Tibial nerve (tissue), 4 donors: ENCODE data around the gene EXOC4. TPM values are rescaled to one million over a fixed set of nuclear protein-coding genes. Genes with fewer than 3 reads are reported as not detected.

Experiments used
- DNase-seq, 2 donors: peaks; one replicate each; pipeline ENCODE4 v3.0.0-alpha.2; 2019; ENCODE audit warnings: low spot score in 2 of 2
- H3K27ac ChIP-seq, 4 donors: fragments of 200-600 bp; sonication (generic) in 3 of 4; one replicate each; pipeline ENCODE4 v1.5.1; 2017 to 2019; ENCODE audit warnings: mild to moderate bottlenecking in 1 of 4
- H3K27me3 ChIP-seq, 2 donors: fragments of 200-600 bp; sonication (generic) in 1 of 2; one replicate each; pipeline versions ENCODE4 v1.5.1 to v1.6.0; 2017 to 2019
- H3K36me3 ChIP-seq, 3 donors: fragments of 200-600 bp; sonication (generic); one replicate each; pipeline ENCODE4 v1.5.1; 2018 to 2019
- H3K4me1 ChIP-seq, 4 donors: fragments of 200-600 bp; sonication (generic) in 3 of 4; one replicate each; pipeline ENCODE4 v1.5.1; 2017 to 2019
- H3K4me3 ChIP-seq, 4 donors: fragments of 200-600 bp; sonication (generic) in 3 of 4; one replicate each; pipeline ENCODE4 v1.5.1; 2017 to 2019; ENCODE audit warnings: mild to moderate bottlenecking in 1 of 4, moderate library complexity in 1 of 4
- H3K9me3 ChIP-seq, 4 donors: fragments of 200-600 bp; sonication (generic) in 3 of 4; one replicate each; pipeline ENCODE4 v1.5.1; 2017 to 2019
- EP300 ChIP-seq, 2 donors: sonication (generic); formaldehyde crosslinking; IDR thresholded peaks; one replicate each; pipeline ENCODE4 v1.6.1; 2017; ENCODE audit warnings: antibody characterized with exemption in 2 of 2, mild to moderate bottlenecking in 1 of 2
- POLR2A ChIP-seq, 2 donors: fragments of 450-650 bp; IDR thresholded peaks; one replicate each; pipeline ENCODE4 v1.6.1; 2017; ENCODE audit warnings: antibody characterized with exemption in 2 of 2, mild to moderate bottlenecking in 2 of 2, moderate library complexity in 2 of 2
- WGBS, 2 donors: methylation state at CpG; one replicate each; pipeline ENCODE4 v1.1.5; 2018; 5-methylcytosine and 5-hydroxymethylcytosine counted together
- total RNA-seq, 4 donors: library from RNA; depleted of rRNA; stranded (reverse); fragments of >200 nt; gene quantifications; one replicate each; pipeline ENCODE4 v1.1.0, GENCODE V29; 2016
- TF ChIP-seq, protein P1 (sequence below), 5 experiments: fragments of 200-600 bp in 3 of 5; fragments of 450-650 bp in 2 of 5; sonication (generic) in 3 of 5; IDR thresholded peaks; one replicate each; pipeline ENCODE4 v1.5.1; 2016 to 2019; ENCODE audit warnings: antibody characterized with exemption in 5 of 5, mild to moderate bottlenecking in 3 of 5, moderate library complexity in 2 of 5

EXOC4 gene
- total RNA-seq, 4 donors from 2014 or later: 70.0 to 104 (median 85.8) TPM

DNA sequence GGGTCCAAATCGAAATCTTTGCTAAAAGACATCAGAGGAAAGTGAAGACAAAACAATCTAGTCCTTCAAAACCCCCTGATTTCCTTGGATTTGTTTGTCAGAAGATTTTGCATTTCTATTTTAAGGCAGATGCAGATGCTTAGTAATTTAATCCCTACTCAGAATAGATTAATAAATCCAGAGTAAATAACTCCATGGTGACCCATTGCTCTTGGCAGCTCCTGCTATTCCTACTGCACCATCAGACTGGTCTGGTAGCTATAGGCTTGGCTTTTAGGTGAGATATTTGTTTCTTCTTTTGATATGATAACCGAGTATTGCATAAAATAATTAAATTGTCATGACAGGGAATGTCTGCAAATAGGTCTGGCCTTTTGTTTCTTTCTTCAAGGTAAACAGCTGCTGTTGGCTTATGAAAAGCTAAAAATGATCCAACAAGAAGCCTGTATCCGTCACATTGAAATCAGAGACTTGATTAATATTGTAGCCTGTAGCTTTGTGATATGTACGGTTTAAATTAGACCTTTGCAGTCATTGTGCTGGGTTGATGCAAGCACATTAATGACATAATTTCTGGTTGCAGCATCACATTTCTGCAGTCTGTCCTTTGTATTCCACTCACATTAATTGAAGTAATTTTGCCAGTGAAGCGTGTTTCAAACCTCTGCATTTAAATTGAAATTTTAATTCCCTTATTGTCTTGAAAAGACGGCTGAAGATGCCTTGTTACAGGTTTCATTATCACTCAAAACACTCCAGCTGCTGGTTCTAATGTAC is 40.7 kb downstream of the EXOC4 start:
- 84 to 86% methylated on average over 6 of the region's 6 CpGs for WGBS, 2 donors
- Histone ChIP-seq H3K36me3 (peaks cover 0 to 37% (median 0%) of the 10 kb centered on the region in 3 donors), H3K4me3 (no peak overlapping the region), H3K9me3 (no peaks in the 10 kb centered on the region), H3K27me3 (no peaks in the 10 kb centered on the region), H3K4me1 (no peaks in the 10 kb centered on the region), H3K27ac (no peak overlapping the region)
- DNase-seq: no peak
- TF ChIP-seq POLR2A (IDR thresholded peaks at IDR 0.05) (no peak), EP300 (IDR thresholded peaks at IDR 0.05) (no peak)
- TF ChIP-seq, protein P1, sequence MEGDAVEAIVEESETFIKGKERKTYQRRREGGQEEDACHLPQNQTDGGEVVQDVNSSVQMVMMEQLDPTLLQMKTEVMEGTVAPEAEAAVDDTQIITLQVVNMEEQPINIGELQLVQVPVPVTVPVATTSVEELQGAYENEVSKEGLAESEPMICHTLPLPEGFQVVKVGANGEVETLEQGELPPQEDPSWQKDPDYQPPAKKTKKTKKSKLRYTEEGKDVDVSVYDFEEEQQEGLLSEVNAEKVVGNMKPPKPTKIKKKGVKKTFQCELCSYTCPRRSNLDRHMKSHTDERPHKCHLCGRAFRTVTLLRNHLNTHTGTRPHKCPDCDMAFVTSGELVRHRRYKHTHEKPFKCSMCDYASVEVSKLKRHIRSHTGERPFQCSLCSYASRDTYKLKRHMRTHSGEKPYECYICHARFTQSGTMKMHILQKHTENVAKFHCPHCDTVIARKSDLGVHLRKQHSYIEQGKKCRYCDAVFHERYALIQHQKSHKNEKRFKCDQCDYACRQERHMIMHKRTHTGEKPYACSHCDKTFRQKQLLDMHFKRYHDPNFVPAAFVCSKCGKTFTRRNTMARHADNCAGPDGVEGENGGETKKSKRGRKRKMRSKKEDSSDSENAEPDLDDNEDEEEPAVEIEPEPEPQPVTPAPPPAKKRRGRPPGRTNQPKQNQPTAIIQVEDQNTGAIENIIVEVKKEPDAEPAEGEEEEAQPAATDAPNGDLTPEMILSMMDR (IDR thresholded peaks at IDR 0.05): no peak

DNA sequence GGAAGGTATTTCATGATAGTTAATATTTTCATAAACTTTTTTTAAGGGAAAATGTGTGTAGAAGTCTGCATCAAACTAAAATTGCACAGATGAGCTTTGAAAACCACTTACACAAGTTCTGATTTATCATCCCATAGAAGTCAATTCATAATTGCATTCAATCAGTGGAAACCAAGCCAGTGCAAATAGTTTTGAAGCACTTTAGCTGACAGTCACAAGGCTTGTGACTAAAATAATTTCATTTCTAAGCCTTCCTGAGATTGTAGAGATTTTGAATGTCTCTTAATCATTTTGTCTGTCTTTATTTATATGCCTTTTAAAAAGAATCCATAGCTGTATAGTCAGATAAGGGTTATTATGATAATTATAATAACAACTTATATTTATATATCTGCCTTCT is 41.4 kb downstream of the EXOC4 start:
- Histone ChIP-seq H3K4me1 (no peaks in the 10 kb centered on the region), H3K9me3 (no peaks in the 10 kb centered on the region), H3K4me3 (no peak overlapping the region), H3K36me3 (peaks cover 0 to 30% (median 0%) of the 10 kb centered on the region in 3 donors), H3K27me3 (no peaks in the 10 kb centered on the region), H3K27ac (no peak overlapping the region)
- DNase-seq: no peak
- no peak for TF ChIP-seq POLR2A (IDR thresholded peaks at IDR 0.05)
- TF ChIP-seq EP300 (IDR thresholded peaks at IDR 0.05): no peak
- TF ChIP-seq, protein P1 (IDR thresholded peaks at IDR 0.05): no peak

DNA sequence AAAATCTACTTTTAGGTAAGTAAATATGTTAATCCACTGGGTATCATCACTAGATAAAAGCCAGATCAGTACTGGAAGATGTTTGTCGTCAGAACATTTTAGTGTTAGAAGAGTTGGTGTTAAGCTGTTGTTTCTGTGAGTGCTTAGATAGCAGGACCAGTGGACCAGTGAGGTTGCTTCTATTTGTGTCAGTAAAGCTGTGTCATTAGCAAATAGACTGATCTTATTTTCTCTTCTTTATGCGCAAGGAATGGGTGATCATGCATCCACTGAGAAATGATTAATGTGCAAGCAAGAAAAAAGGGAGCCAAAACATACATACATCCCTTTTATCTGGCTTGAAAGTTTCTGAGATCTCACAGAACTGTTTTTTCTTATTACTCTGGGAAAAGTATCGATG is 42.6 kb downstream of the EXOC4 start:
- 97 to 98% methylated on average over 3 of the region's 3 CpGs for WGBS, 2 donors

DNA sequence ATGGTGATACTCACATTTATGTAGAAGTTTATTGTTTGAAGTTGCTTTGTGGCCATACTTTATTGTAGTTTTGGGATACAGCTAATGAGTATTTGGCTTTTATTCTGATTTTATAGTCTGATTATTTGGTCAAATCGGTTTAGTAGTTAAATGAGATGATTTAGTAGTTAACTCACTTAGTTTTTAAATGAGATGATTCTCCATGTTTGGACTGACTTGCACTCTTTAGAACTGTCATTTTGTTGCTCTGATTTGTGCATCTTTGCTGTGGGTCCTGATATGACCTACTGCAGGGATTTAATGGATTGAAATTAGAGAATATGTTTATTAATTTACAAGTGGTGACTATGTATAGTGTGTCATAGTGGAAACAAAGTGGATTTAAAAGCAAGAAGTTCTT is 44.2 kb downstream of the EXOC4 start:
- H3K27me3 ChIP-seq: no peaks in the 10 kb centered on the region
- H3K9me3 ChIP-seq: no peaks in the 10 kb centered on the region
- peaks cover 0 to 13% (median 0%) of the 10 kb centered on the region in 4 donors for H3K4me1 ChIP-seq
- 96 to 100% methylated on average over 1 of the region's 1 CpG for WGBS, 2 donors
- no peak for DNase-seq
- H3K27ac ChIP-seq: no peak overlapping the region
- H3K4me3 ChIP-seq: no peak overlapping the region
- peaks cover 0 to 1% (median 0%) of the 10 kb centered on the region in 3 donors for H3K36me3 ChIP-seq
- TF ChIP-seq EP300 (IDR thresholded peaks at IDR 0.05): no peak

More for the DNA sequence above, 42.6 kb downstream of the EXOC4 start:
- no peak overlapping the region for H3K27ac ChIP-seq
- no peaks in the 10 kb centered on the region for H3K9me3 ChIP-seq
- no peaks in the 10 kb centered on the region for H3K4me1 ChIP-seq
- DNase-seq: no peak
- H3K27me3 ChIP-seq: no peaks in the 10 kb centered on the region
- H3K36me3 ChIP-seq: peaks cover 0 to 17% (median 0%) of the 10 kb centered on the region in 3 donors
- TF ChIP-seq, protein P1 (IDR thresholded peaks at IDR 0.05): no peak
- TF ChIP-seq POLR2A (IDR thresholded peaks at IDR 0.05): no peak
- TF ChIP-seq EP300 (IDR thresholded peaks at IDR 0.05): no peak
- H3K4me3 ChIP-seq: no peak overlapping the region

DNA sequence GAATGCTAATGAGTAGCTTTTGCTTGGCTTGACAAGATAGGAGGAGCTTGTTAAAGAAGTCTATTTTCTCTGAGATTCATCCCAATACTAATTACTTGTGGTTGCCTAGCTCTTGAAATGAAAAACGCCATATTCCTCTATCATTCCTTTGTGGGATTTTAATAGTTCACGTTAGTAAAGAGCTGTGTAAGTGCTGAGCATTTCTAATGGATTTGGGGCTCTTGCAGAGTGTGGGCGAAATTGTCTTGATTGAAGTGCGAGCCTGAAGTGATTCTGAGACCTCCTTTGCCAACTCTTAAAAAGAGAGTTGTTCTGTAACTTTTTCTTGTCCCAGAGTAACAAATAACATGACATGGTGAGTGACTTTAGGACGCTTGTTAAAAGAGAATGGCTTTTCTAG is 45.2 kb downstream of the EXOC4 start:
- DNase-seq: no peak
- H3K4me3 ChIP-seq: no peak overlapping the region
- H3K27ac ChIP-seq: no peak overlapping the region
- H3K36me3 ChIP-seq: no peaks in the 10 kb centered on the region
- peaks cover 0 to 14% (median 0%) of the 10 kb centered on the region in 4 donors for H3K4me1 ChIP-seq
- TF ChIP-seq EP300 (IDR thresholded peaks at IDR 0.05) (no peak), POLR2A (IDR thresholded peaks at IDR 0.05) (no peak)
- TF ChIP-seq, protein P1 (IDR thresholded peaks at IDR 0.05): no peak
- H3K9me3 ChIP-seq: no peaks in the 10 kb centered on the region
- 86 to 91% methylated on average over 5 of the region's 5 CpGs for WGBS, 2 donors
- H3K27me3 ChIP-seq: no peaks in the 10 kb centered on the region
